HFF-Myc (cell line): ENCODE measurements around the gene WDR70.
"Not testable (repeated sequence)": the region's sequence is repeated elsewhere in the genome, so short reads cannot be mapped to it uniquely, and the experiment has no call there.

Experiments used
- DNase-seq: peaks from one replicate; pipeline ENCODE4 v3.0.0-alpha.2; 2011; ENCODE audit warnings: low read depth; ENCODE audit errors: extremely low read depth
- H3K4me3 ChIP-seq: replicated peaks from 2 replicates; pipeline ENCODE4 v1.5.1; 2011; ENCODE audit warnings: low read depth, mild to moderate bottlenecking, control low read depth, low read length
- CTCF ChIP-seq: IDR thresholded peaks from 2 replicates; pipeline ENCODE4 v1.5.1; 2012; ENCODE audit warnings: mild to moderate bottlenecking, low read depth, low read length, control low read depth; ENCODE audit errors: missing control alignments

WDR70 gene

GRCh38 chr5:37645707-37646106 is 266.6 kb downstream of the WDR70 start:
- DNase-seq, result no peak
- no peak for TF ChIP-seq CTCF

GRCh38 chr5:37654566-37654965 is 275.4 kb downstream of the WDR70 start:
- not testable (repeated sequence) for H3K4me3 ChIP-seq, DNase-seq

More at GRCh38 chr5:37645707-37646106, 266.6 kb downstream of the WDR70 start:
- no peak overlapping the region for H3K4me3 ChIP-seq

- TF ChIP-seq CTCF, result no peak
- no peak overlapping the region for H3K4me3 ChIP-seq
- DNase-seq, result no peak
Measured at GRCh38 chr5:37657046-37657445, 277.9 kb downstream of the WDR70 start.

DNA sequence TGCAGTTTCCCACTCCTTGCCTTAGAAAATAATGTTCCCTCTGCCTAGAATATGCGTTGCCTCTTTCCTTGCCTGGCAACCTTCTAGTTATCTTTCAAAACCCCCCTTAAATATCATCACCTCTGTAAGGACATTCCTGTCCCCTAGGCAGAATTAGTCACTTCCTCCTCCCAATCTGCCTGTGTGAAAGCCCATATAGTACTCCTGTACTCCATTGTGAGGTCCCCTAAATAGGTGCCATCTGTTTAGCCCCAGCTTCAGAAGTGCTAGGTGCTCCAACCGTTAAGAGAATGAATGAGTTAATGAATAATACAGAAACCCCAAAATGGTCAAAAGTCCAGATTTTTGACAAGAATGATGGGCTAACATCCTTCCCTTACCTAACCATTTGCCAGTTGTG is 279.3 kb downstream of the WDR70 start:
- H3K4me3 ChIP-seq, result no peak overlapping the region
- DNase-seq, result no peak
- TF ChIP-seq CTCF, result no peak

GRCh38 chr5:37660319-37660718 is 281.2 kb downstream of the WDR70 start:
- H3K4me3 ChIP-seq, result no peak overlapping the region
- DNase-seq, result no peak
- no peak for TF ChIP-seq CTCF

DNA sequence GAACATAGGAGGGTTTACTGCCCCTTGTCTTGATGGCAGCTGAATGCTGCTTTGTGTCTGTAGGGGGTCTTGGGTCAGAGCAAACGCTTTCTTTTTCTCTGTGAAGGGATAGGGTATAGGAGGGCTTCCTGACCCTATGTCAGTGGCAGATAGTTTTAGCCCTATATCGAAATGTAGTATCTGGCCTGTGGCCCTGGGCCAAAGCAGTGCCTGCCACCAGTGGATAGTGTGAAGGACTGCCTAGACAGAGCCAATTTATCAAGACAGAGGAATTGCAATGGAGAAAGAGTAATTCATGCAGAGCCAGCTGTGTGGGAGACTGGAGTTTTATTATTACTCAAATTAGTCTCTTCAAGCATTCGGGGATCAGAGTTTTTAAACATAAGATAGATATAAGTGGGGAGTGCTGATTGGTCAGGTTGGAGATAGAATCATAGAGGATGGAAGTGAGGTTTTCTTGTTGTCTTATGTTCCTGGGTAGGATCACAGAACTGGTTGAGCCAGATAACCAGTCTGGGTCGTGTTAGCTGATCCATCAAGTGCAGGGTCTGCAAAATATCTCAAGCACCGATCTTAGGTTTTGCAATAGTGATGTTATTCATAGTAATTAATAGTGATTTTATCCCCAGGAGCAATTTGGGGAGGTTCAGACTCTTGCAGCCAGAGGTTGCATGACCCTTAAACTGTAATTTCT is 282.3 kb downstream of the WDR70 start:
- TF ChIP-seq CTCF, result no peak
- DNase-seq, result no peak
- H3K4me3 ChIP-seq, result no peak overlapping the region

GRCh38 chr5:37661951-37662350 is 282.8 kb downstream of the WDR70 start:
- no peak for TF ChIP-seq CTCF

More at GRCh38 chr5:37661951-37662350, 282.8 kb downstream of the WDR70 start:
- H3K4me3 ChIP-seq, result no peak overlapping the region
- no peak for DNase-seq
